BE2C (cell line): ENCODE results near the gene FKBP15.
A peak's percentile ranks its signal among the peaks of the same experiment; 100 is the strongest.
"Not testable (repeated sequence)": the region's sequence is repeated elsewhere in the genome, so short reads cannot be mapped to it uniquely, and the experiment has no call there.

ENCODE experiments used
- DNase-seq: peaks from one replicate; pipeline ENCODE4 v3.0.0-alpha.2; 2020
- H3K27me3 ChIP-seq: fragments of 250-450 bp; sonication (Bioruptor Pico); 2 replicates; pipeline ENCODE4 v1.5.1; 2020; ENCODE audit warnings: mild to moderate bottlenecking
- H3K36me3 ChIP-seq: fragments of 250-450 bp; sonication (Bioruptor Pico); 2 replicates; pipeline ENCODE4 v1.5.1; 2020; ENCODE audit warnings: mild to moderate bottlenecking
- H3K4me1 ChIP-seq: fragments of 250-450 bp; sonication (Bioruptor Pico); 2 replicates; pipeline ENCODE4 v1.5.1; 2020
- H3K4me3 ChIP-seq: 2 replicates; pipeline ENCODE4 v1.5.1; 2011; ENCODE audit warnings: low read depth, low read length
- H3K9me3 ChIP-seq: fragments of 250-450 bp; sonication (Bioruptor Pico); 2 replicates; pipeline ENCODE4 v1.5.1; 2020
- CTCF ChIP-seq: IDR thresholded peaks from 2 replicates; pipeline ENCODE4 v1.5.1; 2012; ENCODE audit warnings: mild to moderate bottlenecking, low read depth, low read length

The FKBP15 gene

DNA sequence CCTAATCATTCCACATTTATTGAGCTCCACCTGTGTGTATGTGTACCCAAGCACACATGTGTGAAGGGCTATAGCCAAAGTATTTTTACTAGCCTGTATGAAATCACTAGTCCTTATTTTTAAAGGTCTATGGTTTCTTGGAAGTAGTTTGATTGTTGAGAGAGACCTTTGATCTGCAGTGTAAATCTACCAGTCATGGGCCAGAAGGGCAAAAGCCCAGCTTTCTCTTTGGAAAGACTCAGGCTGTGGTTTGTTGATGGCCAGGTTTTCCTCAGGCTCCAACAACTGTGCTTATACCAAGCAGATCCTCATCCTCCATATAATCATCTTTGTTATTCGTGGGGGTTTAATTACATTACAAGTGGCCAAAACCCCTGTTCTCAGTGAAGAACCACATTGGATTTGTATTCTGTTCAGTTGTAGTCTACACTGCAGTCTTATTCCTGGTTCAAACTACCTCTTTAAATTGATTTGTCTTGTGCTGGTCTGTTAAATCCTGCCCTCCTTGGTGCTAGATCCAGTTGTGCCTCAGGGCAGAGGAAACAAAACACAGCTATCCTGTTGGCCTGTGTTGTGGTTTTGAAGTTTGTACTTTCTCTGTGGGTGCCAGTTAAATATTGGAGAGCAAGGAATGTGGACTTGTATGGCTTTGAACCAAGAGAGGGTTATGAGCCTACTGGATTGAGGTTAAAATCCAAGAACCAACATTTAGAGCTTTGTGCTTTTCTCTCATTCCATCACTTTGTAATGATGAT lies 41.0 kb upstream of the FKBP15 start:
- Histone ChIP-seq H3K36me3 (peaks cover 58% of the 10 kb centered on the region), H3K4me1 (no peaks in the 10 kb centered on the region; the same call in 1 of the 2 replicates), H3K4me3 (no peak overlapping the region), H3K9me3 (no peaks in the 10 kb centered on the region), H3K27me3 (no peaks in the 10 kb centered on the region)
- no peak for DNase-seq
- no peak for TF ChIP-seq CTCF

DNA sequence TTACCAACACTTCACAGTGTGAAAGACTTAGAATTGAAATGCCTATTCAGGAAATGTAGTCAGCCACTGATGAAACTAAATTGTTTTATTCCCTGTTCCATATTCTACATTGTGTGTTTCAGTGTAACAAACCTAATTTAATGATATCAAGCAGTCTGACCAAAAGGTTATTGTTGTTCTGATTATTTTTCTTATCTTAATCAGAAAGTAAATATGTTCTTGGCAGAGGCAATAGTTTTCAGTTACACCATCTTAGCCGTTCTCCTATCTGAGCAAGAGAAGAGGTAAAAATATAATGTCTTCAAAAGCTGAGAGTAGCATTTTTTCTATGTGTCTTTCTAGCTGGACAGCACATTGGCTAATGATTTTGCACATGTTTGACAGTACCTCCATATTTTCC lies 37.2 kb upstream of the FKBP15 start:
- DNase-seq: no peak
- Histone ChIP-seq H3K36me3 (peaks cover 61% of the 10 kb centered on the region), H3K27me3 (no peaks in the 10 kb centered on the region), H3K4me1 (peaks cover 6% of the 10 kb centered on the region), H3K9me3 (no peaks in the 10 kb centered on the region), H3K4me3 (no peak overlapping the region)
- no peak for TF ChIP-seq CTCF

GRCh38 chr9:113257863-113258262 lies 36.8 kb upstream of the FKBP15 start:
- Histone ChIP-seq H3K27me3 (no peaks in the 10 kb centered on the region), H3K4me1 (peaks cover 6% of the 10 kb centered on the region), H3K4me3 (no peak overlapping the region), H3K9me3 (no peaks in the 10 kb centered on the region), H3K36me3 (peaks cover 61% of the 10 kb centered on the region)
- DNase-seq: no peak
- TF ChIP-seq CTCF: no peak

- Histone ChIP-seq H3K36me3 (peaks cover 49% of the 10 kb centered on the region), H3K4me1 (peaks cover 6% of the 10 kb centered on the region), H3K4me3 (no peak overlapping the region), H3K27me3 (no peaks in the 10 kb centered on the region), H3K9me3 (no peaks in the 10 kb centered on the region)
- peak; percentile 37 for DNase-seq
- no peak for TF ChIP-seq CTCF
These were observed 34.4 kb upstream of the FKBP15 start for GRCh38 chr9:113255438-113255837.

DNA sequence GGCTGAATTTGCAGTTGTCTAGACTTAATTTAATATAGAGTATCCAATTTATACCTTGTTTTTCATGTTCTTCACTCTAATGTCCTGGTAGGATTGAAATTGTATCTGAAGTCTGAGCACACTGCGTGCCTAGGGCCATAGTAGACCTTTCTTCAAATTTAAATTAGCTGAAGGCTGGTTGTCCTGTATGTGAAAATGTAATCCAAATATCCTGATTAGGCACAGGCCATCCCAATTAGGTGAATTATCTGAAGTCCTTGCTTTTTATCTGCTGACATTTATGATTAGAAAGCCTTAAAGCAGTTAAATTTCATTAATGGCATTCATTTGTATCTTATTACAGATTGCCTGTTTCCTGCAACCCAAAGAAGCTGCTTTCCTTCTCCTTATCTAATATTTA lies 33.9 kb upstream of the FKBP15 start:
- H3K9me3 ChIP-seq: no peaks in the 10 kb centered on the region
- peaks cover 44% of the 10 kb centered on the region for H3K36me3 ChIP-seq
- TF ChIP-seq CTCF: no peak
- H3K27me3 ChIP-seq: no peaks in the 10 kb centered on the region
- DNase-seq: peak; percentile 46
- H3K4me3 ChIP-seq: no peak overlapping the region
- peaks cover 6% of the 10 kb centered on the region for H3K4me1 ChIP-seq

GRCh38 chr9:113250807-113251206 lies 29.7 kb upstream of the FKBP15 start:
- no peak for TF ChIP-seq CTCF
- peaks cover 15% of the 10 kb centered on the region for H3K36me3 ChIP-seq

GRCh38 chr9:113249661-113250060 lies 28.6 kb upstream of the FKBP15 start:
- not testable (repeated sequence) for H3K27me3 ChIP-seq, DNase-seq, H3K4me3 ChIP-seq, H3K9me3 ChIP-seq
- H3K36me3 ChIP-seq: peaks cover 15% of the 10 kb centered on the region
- H3K4me1 ChIP-seq: peaks cover 18% of the 10 kb centered on the region

More at GRCh38 chr9:113250807-113251206, 29.7 kb upstream of the FKBP15 start:
- Histone ChIP-seq H3K4me3 (no peak overlapping the region), H3K4me1 (peaks cover 18% of the 10 kb centered on the region), H3K27me3 (no peaks in the 10 kb centered on the region), H3K9me3 (peaks cover 4% of the 10 kb centered on the region; the same call in 1 of the 2 replicates)
- DNase-seq: no peak
